ENCODE results near the gene FAM47B.

Gene FAM47B
- total RNA-seq = 0 reads per million in 2 donors

DNA sequence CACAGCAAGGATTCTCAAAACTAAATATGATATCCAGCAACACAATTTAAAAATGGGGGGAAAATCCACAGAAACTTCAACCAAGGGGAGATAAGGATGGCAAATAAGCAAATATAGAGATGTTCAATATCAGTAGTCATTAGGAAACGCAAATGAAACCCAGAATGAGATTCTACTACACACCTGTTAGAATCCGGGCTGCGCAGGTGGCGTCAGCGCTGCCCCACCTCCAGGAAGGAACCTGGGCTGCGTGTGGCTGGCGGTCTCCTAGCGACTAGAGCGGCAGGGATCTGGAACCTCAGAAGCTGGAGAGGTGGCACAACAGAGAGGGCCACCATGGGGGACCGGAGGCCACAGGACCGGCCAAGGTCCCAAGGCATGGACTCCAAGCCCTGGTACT lies at the start of gene FAM47B:
FAM47B (plus strand) TSS at position 301 of the 400 bp plus-strand sequence; CDS start at position 337, 36 bp downstream.
- no peak for DNase-seq

DNA sequence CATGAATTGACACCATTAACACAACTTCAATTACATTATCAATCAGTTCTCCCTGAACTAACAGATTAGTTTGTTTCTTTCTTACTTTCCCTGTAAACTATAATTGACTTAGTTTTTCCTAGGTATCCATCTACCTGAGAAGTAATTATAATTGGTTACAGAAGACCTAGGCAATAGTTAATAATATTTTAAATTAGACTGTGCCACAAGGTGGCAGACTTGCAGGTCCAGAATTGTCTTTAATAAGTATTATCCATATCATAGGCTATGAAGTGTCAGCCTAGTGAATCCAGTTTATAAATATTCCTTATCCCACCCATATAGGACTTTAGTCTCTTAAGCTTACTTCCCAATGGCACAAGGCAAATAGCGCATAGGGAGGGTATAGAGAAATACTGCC lies 48.9 kb upstream of the FAM47B start:
- DNase-seq = no peak

DNA sequence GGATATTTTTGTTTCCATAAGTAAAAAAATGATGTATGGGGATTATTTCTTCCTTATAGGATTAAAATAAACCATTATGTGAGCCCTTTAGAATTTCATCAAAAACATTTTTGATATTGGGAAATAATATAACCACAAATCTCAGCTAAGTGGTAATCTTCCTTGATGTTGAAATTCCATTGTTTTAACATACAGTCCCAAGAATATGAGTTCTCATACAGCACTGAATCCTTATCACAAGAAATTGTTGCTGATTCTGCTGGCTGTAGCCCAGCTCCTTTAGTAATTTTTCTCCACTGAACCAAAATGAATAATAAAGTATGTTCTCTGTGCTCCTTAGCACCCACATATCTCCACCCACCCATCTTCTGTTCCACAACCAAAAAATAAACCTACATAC lies 41.9 kb upstream of the FAM47B start:
- no peak for DNase-seq

DNA sequence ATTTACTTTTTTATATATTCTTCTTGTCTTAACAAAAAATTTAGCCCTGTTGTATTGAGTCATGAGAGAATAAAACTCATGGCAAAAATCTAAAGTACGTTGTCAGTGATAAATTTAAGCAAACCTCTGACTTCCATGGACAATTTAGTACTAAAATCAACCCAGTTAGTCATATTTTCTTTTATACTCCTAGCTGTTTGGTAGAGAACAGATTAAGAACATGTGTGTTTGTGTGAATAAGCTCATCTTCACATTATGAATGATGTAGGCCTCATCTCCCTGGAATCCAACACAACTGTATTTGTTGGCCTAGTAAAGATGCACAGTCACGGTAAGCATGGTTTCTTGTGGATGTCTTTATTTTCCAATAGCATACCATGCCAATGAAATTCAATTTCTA lies 40.8 kb upstream of the FAM47B start:
- no peak for DNase-seq

DNA sequence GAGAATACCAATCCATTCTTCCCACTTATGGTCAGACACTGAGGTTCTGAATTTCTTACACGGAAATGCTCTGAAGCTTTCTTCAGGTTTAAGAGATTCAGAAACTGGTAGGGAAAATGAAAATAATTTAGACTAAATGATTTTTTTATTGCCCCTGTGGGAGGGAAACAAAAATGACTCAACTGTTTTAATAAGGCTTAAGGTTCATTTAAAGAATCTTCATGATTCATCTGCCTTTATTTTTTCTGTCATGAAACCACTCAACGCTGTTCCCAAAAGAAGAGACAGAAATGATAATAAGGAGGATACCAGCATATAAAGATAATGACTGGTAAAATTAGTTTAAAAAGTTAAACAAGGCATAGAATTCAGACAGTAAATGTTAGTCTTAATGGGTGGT lies 39.3 kb upstream of the FAM47B start:
- no peak for DNase-seq

DNA sequence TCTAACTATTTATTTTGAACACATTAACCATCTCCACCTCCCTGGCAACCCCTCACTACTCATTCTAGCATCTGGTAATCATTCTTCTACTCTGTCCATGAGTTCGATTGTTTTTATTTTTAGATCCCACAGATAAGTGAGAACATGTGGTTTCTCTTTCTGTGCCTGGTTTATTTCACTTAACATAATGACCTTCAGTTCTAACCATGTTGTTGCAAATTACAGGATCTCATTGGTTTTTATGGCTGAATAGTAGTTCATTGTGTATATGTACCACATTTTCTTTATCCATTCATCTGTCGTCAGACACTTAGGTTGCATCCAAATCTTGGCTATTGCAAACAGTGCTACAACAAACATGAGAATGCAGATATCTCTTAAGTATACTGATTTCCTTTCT lies 33.4 kb upstream of the FAM47B start:
- DNase-seq = no peak

DNA sequence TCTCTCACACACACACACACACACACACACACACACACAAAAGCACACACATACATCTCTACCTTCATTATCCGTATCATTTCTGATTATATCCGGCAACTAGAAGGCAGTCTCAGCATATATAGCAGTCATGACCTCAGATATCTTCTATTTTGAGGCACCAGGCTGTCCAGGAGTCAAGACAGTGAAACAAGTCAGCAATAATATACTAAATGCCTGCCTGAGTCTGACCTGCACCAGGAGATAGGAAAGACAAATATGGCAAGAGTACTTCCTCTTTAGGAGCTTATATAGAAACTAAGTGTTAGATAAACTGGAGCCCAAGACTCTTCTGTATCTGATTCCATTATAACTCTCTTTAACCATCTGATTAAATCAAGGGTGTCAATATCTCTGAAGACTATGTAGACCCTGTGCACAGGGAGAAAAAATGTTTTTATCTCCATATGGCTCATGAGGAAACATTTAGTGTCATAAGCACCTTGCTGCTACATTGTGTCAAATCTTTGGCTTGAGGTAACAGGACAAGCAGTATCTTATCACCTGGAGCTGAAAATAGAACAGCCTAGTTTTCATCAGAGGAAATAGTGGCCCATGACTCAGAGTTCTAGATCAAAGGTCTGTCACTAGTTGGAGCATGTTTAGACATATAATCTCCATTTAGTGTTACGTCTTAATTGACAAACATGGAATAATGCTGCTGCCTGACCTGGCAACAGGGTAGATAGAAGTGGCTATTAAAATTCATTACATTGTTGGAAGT lies 27.0 kb upstream of the FAM47B start:
- DNase-seq = no peak

DNA sequence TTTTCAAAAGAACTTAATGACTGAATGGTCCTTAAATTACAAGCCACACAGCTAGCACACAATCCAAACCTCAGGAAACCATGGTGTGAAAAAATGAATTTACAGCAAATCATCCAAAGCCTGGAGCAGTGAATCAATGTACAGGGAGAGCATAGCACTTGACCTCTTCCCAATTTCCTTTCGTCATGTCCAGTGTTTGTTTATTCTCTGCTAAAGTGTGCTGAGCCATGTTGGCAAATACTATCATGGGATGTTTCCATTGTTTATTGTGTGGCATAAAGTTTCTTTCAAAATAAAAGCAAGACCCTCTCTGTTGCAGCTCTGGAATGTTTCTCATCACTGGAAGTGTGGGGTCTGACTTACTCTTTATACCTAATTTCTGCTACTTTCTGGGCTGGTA lies 25.4 kb upstream of the FAM47B start:
- DNase-seq = no peak

DNA sequence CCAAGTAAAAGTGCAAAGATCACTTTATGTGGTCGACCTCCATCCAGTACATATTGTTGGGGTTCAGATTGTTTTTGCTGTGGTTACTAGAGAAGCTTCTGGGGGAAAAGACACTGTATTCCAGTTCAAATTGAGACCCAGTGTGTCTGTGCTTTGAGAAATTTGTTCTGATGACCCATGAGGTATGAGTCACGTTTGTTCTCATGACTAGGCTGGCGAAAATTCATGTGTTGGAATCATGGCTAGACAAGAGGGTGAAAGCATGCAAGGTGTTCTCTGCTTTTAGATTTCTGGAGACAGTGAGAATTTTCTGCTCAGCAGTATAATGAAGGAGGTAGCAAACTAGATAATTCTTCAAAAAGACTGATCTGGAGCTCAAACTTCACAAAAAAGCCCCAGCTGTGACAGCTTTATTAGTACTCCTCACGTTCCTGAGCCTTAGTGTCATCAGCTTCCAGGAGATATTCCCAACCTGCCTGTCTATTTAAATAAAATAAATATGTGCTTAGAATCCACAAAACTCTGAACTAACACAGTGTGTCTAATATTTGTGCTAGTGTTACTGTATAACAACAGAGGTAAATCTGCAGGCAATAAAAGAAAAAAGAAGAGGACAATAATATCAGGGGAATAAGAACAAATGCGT lies 24.4 kb upstream of the FAM47B start:
- DNase-seq = no peak

DNA sequence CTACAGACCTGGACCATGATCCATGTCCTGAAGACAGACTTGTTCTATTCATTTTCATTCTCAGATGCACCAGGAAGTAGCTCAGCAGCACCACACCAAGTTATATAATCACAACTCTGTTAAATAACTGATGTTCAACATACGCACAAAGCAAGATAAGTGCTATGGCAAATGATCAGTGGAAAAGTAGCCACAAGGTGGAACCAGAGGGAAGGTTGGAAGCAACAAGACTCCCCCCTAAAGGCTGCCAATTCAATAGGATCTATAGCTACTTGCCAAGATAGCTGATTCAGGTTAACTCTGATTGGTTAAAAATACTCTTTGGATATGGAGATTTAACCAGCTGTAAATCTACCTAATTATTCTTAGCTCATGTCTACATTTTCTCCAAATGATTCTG lies 23.7 kb upstream of the FAM47B start:
- DNase-seq = no peak

DNA sequence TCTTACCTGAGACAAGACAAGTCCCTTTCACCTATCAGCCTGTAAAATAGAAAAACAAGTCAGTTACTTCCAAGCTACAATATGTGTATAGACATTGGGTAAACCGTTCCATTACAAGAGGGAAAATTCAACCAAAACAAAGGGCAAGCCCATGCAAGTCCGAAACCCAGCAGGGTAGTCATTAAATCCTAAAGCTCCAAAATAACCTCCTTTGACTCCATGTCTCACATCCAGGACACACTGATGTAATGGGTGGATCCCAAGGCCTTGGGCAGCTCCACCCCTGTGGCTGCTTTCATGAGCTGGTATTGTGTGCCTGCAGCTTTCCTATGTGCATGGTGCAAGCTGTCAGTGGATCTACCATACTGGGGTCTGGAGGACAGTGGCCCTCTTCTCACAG lies 14.7 kb upstream of the FAM47B start:
- no peak for DNase-seq

DNA sequence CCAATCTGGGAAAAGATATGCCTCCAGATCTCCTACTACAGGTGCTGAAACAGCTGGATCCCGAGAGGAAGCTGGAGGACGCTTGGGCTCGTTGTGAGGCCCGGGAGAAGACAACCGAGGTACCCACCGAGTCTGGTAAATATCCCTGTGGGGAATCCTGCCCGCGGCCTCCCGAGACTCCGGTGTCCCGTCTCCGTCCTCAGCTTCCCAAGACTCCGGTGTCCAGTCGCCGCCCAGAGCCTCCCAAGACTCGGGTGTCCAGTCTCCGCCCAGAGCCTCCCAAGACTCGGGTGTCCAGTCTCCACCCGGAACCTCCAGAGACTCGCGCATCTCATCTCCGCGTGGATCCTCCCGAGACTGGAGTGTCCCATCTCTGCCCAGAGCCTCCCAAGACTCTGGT lies 639 bp downstream of the FAM47B start:
- DNase-seq = no peak

DNA sequence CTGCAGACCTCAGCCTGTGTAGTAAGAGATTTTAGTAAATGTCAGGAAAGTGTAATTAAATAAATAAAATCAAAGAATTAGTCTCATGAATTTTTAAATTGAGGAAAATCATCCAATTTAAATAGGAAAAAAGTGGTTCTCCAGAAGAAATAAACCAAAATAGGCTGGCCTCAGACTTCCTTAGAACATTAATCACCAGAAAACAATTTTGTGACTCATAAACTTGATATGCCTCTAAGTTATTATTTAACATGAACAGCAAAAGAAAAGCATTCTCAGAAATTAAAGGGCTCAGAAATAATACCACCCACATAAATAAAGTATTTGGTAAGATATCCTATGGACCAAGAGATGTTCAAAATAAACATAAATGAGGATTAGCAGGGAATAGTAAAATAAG lies 14.3 kb downstream of the FAM47B start:
- DNase-seq = no peak

DNA sequence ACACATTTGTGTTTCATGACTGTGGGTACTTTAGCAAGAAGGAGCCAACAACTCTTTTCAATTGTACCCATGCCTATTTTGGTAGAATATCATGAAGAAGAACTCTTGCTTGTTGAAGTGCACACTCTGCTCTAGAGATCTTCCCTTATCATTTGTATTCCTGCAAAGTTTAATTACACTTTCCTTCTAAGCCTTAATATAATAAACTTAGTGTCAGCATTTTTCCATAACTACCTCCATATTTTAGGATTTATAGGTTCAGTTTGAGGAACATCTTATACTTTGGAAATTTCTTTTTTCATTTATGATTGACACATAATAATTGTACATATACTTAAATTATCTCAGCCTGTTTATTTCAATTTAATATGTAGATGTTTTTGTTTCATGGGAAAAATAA lies 19.1 kb downstream of the FAM47B start:
- no peak for DNase-seq

DNA sequence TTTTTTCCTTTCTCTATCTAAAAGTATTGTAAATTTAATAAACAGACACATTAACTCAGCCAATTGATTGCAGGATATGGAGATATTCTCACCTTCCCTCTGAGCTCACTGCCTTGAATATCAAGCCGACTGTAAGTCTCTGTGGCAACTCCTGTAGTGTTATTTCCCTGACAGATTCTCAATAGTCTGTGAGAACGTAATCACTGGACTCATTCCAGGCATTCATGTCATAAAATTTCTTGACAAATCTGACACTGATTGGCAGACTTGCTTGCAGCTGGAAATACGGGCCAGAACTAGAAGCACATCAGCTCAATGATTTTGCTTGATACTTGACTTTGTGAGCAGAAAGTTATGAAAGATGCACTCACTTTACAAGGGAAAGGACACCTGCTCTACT lies 29.6 kb downstream of the FAM47B start:
- DNase-seq = no peak

DNA sequence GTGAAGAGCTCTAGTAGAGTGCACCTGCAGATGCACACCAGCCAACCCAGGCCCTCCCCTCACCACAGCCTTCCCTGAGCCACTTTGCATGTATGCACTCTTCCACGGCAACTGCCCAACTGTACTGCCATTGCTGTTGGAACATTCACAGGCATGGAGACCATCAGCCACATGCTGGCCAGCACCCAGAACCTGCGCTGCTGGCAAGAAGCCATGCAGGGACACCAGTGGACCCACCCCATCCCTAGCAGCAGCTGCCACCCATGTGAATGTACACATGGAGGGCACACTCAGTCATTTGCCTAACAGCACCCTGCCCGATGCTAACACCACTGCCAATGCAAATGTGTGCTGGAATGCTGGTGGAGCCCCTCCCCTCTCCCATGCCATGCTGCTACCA lies 35.6 kb downstream of the FAM47B start:
- DNase-seq = no peak

DNA sequence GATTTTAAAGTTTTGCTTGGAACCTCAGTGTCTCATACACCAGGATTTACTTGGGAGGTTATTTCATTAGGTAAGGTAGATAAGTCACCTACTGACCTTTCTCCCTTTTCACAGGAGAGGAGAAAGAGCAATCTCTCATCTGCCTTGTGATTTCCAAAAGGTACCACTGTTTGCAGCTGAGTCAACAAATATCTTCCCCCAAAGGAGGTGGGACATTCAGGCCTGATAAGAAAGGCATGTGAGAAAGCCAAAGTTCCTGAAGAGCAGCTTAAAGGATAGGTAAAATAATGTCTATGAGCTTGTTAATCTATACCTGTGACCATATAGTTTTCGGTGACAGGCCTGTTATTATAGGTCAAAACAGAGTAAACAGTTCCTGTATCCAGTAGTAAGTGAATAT lies 45.0 kb downstream of the FAM47B start:
- no peak for DNase-seq
